H1 (cell line): ENCODE data around the gene PMS2. TPM values are rescaled to one million over a fixed set of nuclear protein-coding genes. Genes with fewer than 3 reads are reported as not detected.

Experiments used
- BRCA1 ChIP-seq: IDR thresholded peaks from 2 replicates; pipeline ENCODE4 v1.6.1; 2012; ENCODE audit warnings: low read depth, low read length, improper control_type of control experiment
- CREB1 ChIP-seq: IDR thresholded peaks from 2 replicates; pipeline ENCODE4 v1.6.1; 2012; ENCODE audit warnings: inconsistent platforms
- POLR2A ChIP-seq, 2 experiments: IDR thresholded peaks; 1 replicate in 1 of 2; 2 replicates in 1 of 2; pipeline ENCODE4 v1.6.1; 2011; ENCODE audit warnings: low read depth in 2 of 2, low read length in 2 of 2, mild to moderate bottlenecking in 2 of 2; ENCODE audit errors: control extremely low read depth in 1 of 2
- polyA plus RNA-seq, 7 experiments: library from polyadenylated mRNA; depleted of rRNA in 3 of 7; stranded (reverse) in 5 of 7; unstranded in 2 of 7; fragments of >200 nt in 5 of 7; fragments of 200-250 nt in 2 of 7; gene quantifications; 1 replicate in 5 of 7; 2 replicates in 1 of 7; 4 replicates in 1 of 7; pipeline versions ENCODE4 v1.2.1 to v1.2.3, GENCODE V29; 2011 to 2013; ENCODE audit warnings: missing spikeins in 2 of 7, mixed read lengths in 2 of 7
- total RNA-seq: library from RNA; stranded (reverse); fragmentation: NEBNext Ultra II Directional; extraction: Animal tissue kit (Norgen Biotek cat#: 25700); gene quantifications from 2 replicates; pipeline ENCODE4 v1.2.1, GENCODE V29; 2021

PMS2 gene
- total and polyA plus RNA-seq, 2 of the 8 experiments (the other 6 are each of a cell fraction or from before 2014, with no cell fraction given) = 4.8 to 12.1 TPM

DNA sequence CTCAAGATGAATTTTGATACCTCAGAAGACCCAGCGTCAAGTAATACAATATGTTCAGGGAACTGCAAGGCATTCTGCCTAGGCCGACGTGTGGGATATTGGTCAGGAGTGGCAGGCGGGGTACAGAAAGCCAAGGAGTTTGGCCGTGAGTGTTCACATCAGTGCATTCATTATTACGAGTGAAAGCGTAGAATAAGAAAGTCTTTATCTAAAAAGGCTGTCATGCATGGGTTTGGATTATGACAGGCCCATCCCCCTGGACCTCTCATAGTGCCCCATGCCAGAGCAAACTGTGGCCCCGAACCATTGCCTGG is 7.8 kb upstream of the PMS2 start (continued):
- TF ChIP-seq BRCA1 = no peak
- no peak; a peak in 1 of 3 replicates for TF ChIP-seq POLR2A (IDR thresholded peaks at IDR 0.05; ENCODE audit: control extremely low read depth in 1 of 2, low read depth in 2 of 2, low read length in 2 of 2)
- TF ChIP-seq CREB1 = no peak
